EH (cell line): ENCODE results near the gene OR10G6.
"Not testable (repeated sequence)": the region's sequence is repeated elsewhere in the genome, so short reads cannot be mapped to it uniquely, and the experiment has no call there.

Experiments used
- DNase-seq: peaks from one replicate; pipeline ENCODE4 v3.0.0-alpha.2; 2015; ENCODE audit warnings: low read depth

The OR10G6 gene, protein sequence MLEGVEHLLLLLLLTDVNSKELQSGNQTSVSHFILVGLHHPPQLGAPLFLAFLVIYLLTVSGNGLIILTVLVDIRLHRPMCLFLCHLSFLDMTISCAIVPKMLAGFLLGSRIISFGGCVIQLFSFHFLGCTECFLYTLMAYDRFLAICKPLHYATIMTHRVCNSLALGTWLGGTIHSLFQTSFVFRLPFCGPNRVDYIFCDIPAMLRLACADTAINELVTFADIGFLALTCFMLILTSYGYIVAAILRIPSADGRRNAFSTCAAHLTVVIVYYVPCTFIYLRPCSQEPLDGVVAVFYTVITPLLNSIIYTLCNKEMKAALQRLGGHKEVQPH

DNA sequence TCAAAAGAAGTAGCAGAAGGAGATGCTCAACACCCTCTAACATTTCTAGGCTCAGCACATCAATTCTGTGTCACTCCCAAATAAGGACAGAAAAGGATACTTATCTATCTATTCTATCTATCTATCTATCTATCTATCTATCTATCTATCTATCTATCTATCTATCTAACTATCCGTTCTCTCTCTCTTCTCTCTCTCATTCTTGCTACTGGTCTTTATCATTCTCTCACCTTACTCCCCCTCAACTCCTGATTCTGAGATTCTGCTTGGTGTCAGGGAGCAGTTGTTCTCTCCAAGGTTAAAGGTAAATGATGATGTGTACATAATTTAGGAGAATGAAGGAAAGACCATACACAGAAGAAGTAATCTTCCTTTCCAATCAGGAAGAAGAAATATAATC is at the start of gene OR10G6:
OR10G6 (minus strand) TSS at position 43 of the 400 bp plus-strand sequence; CDS start at position 43, 0 bp downstream.
- DNase-seq, result no peak

DNA sequence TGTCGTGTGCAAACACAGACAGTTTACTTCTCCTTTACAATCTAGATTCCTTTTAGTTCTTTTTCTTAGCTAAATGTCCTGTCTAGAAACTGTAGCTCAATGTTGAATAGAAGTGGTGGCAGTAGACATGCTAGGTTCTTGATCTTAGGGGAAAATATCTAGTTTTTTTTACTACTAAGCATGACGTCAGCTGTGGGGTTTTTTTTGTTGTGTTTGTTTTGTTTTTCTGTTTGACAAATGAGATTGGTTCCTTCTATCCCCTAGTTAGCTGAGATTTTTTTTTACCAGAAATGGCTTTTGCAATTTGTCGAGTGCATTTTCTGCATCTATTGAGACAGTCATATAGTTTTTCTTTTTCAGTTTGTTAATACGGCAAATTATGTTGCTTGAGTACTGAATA is 48.5 kb upstream of the OR10G6 start:
- DNase-seq, result no peak

DNA sequence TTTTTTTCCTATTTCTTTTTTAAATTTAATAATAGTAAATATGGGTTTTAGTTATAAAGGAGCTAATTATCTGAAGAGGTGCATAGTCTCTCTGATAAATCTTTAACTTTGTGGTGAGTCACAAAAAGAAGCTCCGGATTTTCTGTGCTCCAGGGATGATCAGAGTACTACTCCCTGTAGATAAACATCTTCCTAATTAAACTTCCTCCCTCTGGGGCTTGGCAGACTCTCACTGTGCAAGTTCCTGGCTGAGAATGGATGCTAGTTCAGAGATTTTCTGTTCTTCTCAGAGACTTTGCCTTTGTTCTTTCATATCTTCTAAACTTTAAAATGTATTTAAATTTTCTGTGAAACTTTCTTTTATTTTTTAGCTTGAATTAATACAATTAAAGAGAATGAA is 46.3 kb upstream of the OR10G6 start, which contains the start of gene OR10G7:
OR10G7 (minus strand) TSS at position 72 of the 400 bp plus-strand sequence. CDS start 2,324 bp downstream, outside the sequence.
- DNase-seq, result peak; percentile 0

DNA sequence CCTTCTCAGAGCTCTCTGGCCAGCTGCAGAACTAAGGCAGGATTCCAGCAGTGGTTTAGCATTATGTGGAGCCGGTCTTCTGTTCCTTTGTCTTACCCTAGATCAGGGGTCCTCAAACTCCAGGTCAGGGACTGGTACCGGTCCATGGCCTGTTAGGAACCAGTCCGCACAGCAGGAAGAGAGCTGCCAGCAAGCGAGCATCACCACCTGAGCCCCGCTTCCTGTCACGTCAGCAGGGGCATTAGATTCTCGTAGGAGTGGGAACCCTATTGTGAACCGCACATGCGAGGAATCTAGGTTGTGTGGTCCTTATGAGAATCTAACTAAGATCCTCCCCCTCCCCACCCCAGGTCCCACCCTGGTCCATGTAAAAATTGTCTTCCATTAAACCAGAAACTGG is 44.6 kb upstream of the OR10G6 start:
- no peak for DNase-seq

DNA sequence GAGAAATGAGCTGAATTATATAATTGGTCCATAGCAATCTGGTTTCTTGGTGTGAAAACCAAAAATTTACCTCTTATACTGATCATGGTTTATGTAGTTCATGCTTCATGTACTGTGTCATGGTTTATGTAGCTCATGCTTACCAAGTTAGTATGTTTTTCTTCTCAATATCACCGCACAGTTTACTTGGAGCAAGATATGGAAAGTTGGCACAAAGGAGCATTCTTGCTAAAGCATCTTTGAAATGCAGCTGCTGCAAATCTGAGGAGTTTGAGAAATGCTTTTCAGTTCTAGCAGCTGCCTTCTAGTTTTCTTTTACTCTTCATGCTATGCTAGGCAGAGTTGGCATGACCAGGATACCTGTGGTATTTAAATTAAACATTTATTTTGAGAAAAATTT is 41.7 kb upstream of the OR10G6 start:
- no peak for DNase-seq

DNA sequence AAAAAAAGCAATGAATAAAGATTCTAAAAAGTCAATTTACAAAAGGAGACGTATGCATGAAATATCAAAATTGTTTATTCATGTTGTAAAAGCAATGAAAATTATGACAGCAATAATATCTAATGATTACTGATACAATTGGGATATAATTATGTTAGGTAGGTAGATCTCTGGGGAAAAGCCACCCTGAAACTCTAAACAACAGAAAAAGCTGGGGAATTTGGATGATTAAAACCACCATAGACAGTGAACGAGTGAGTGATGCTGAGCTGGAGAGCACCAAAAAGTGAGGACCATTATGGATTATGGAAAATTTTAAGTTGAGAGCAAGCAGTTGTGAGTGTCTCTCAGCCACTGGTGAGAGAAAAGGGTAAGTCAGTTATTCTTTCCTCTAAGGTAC is 31.5 kb upstream of the OR10G6 start, which contains the start of gene OR10G8:
OR10G8 (plus strand) TSS at position 301 of the 400 bp plus-strand sequence. CDS start 2,825 bp downstream, outside the sequence.
- DNase-seq, result no peak

DNA sequence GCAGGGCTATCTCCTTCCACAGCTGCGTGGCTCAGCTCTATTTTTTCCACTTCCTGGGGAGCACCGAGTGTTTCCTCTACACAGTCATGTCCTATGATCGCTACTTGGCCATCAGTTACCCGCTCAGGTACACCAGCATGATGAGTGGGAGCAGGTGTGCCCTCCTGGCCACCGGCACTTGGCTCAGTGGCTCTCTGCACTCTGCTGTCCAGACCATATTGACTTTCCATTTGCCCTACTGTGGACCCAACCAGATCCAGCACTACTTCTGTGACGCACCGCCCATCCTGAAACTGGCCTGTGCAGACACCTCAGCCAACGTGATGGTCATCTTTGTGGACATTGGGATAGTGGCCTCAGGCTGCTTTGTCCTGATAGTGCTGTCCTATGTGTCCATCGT is 20.9 kb upstream of the OR10G6 start:
- DNase-seq, result not testable (repeated sequence)

DNA sequence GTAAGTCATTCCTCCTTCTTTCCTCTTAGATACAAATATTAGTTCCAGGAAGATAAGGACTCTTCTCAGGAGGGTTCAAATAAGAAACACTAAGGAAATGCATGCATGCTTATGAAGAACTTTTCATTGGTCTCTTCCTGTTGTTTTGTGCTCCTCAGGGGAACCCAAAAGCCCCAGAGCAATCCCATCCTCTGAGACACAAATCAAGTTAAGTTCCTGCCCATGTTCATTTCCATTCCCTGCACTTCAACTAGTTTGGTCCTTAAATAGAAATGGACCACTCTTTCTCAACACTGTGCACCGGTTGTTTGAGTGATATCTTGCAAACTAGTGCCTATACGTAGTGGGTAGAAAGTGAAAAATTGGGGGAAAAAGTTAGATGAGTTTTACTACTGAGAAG is 17.7 kb upstream of the OR10G6 start, which contains the start of gene OR10G4:
OR10G4 (plus strand) TSS at position 301 of the 400 bp plus-strand sequence. CDS start 2,578 bp downstream, outside the sequence.
- no peak for DNase-seq

DNA sequence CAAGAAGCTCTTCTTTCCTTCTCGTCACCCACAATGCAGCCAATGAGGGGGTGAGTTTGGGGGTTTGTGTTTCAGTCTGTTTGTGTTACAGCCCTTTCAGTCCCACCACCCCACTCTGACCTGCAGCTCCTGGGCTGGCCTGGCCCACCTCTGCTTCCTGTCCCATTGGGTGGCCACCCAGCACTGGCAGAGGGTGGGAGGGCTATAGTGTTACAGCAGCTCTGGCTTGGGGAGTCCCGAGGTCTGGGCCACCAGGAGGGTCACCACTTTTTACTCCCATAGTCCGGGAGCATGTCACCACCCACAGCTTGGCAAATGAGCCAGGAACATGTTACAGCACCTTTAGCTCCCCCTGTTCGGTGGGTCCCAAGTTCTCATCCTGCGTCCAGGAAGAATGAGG is 15.7 kb downstream of the OR10G6 start:
- DNase-seq, result no peak

DNA sequence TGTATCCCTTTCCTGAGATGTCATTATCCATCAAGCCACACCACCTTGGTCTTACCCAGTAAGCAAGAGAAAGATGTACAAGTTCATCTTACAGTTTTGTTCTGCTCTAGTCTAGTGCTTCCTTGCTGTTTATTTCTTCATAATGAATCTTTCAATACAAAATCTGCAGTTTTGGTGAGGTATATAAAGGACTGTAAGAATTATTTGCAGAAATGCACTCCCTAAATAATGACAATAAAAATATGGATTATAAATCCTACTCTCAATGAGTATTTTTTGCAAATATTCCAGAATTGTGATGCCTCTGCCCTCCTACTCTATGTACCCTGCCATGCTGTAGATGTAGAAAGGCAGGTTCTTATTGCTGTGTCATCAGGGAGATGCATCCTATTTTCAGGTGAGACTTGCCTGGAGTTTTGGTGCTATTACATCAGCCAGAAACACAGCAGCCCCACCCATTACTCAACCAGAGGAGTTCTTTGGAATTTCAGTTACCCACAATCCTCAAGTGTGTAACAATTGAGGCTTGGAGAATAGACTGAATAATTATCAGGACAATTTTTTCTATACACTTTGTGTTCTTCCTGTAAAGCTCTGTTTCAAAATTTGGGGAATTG is 17.1 kb downstream of the OR10G6 start, which contains the start of gene OR10S1:
OR10S1 (minus strand) TSS at position 51 of the 617 bp plus-strand sequence. CDS start 117 bp downstream, outside the sequence.
- no peak for DNase-seq

DNA sequence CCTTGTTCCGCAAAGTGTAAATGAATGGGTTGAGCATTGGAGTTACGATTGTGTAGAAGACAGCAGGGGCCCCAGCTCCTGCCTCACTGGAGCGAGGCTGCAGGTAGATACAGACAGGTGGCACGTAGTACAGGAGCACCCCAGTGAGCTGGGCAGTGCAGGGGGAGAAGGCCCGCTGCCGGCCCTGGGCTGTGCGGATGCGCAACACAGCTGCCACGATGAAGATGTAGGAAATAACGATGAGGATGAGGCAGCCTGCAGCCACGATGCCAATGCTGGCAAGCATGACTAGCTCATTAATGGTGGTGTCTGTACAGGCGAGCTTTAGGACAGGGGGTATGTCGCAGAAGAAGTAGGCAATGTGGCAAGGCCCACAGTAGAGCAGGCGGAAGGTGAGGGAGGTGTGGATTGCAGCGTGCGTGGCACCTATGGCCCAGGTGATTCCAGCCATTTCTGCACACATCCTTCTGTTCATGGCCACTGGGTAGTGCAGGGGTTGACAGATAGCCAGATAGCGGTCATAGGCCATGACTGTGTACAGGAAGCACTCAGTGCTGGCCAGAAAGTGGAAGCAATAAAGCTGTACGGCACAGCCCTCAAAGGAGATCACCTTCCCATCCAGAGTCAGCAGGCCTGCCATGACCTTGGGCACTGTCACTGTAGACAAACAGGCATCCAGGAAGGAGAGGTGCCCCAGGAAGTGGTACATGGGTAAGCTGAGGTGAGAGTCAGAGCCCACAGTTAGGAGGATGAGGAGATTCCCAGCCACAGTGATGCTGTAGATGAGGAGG is 18.0 kb downstream of the OR10G6 start:
- DNase-seq, result no peak

DNA sequence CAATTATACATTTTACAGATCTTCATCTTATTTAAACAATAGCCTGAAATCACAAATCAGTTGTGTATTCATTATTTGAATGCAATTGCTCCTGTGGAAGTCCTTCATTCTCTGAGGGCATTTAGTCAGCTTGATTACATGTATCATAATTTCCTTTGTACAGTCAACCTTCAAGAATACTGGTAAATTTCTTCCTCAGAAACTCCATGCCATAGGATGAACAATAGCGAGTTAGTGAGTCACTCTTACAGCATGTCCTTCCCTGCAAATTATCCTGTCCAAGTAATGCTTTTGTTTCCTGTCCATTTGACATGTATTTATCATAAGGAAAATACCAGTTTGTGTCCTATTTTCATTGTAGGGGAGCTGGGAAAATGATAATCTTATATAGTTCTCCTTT is 21.1 kb downstream of the OR10G6 start:
- peak; percentile 60 for DNase-seq

DNA sequence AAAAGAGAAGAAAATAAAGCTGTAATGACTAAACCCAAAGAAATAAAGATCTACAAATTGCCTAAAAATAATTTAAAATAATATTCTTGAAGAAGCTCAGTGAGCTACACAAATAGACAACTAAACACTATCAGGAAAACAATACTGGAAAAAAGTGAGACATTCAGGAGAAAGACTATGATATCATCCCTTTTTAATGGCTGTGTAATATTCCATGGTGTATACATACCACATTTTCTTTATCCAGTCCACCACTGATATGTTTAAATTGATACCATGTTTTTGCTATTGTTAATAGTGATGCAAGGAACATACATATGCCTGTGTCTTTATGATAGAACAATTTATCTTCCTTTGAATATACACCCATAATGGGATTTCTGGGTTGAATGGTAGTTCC is 38.2 kb downstream of the OR10G6 start:
- no peak for DNase-seq

DNA sequence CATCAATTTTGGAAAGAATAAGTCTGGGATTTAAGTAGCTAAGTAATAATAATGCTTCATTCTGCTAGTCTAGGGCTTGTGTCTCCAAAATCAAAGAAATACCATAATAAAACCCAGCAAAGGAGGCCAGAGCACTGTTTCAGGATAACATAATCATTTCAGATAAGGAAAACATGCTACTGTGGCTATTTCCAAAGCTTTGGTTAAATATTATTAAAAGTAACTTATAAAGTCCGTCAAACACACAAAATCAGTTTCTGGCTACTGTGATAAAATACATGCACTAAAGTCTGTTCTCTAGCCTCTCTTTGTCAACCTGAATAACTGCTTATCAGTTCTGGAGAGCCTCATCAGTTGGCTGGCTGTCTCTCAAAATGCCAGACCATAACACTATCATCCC is 49.8 kb downstream of the OR10G6 start:
- DNase-seq, result no peak
